Memory B cell (primary cell): ENCODE data around the gene INTS7.
A peak's percentile ranks its signal among the peaks of the same experiment; 100 is the strongest.
"Not testable (repeated sequence)": the region's sequence is repeated elsewhere in the genome, so short reads cannot be mapped to it uniquely, and the experiment has no call there.

Experiments
- ATAC-seq: fragments of 150-1000 bp; cut with Tn5 transposase; 2 replicates; pipeline ENCODE4 v1.10.0; 2021; ENCODE audit warnings: low read depth, mild to moderate bottlenecking, moderate library complexity
- DNase-seq, 2 donors: peaks; one replicate each; pipeline ENCODE4 v3.0.0; 2022; ENCODE audit warnings: low spot score in 2 of 2
- H3K27ac Mint-ChIP-seq: one replicate; pipeline ENCODE4 v1.8.0; 2022; ENCODE audit warnings: mild to moderate bottlenecking, moderate library complexity, mixed read lengths
- H3K27me3 Mint-ChIP-seq: one replicate; pipeline ENCODE4 v1.8.0; 2022; ENCODE audit warnings: mixed read lengths
- H3K36me3 Mint-ChIP-seq: one replicate; pipeline ENCODE4 v1.8.0; 2022; ENCODE audit warnings: mild to moderate bottlenecking, mixed read lengths
- H3K4me1 Mint-ChIP-seq: one replicate; pipeline ENCODE4 v1.8.0; 2022; ENCODE audit warnings: mixed read lengths
- H3K4me3 Mint-ChIP-seq: one replicate; pipeline ENCODE4 v1.8.0; 2022; ENCODE audit warnings: mild to moderate bottlenecking, moderate library complexity, mixed read lengths
- H3K9me3 Mint-ChIP-seq: one replicate; pipeline ENCODE4 v1.8.0; 2022; ENCODE audit warnings: mixed read lengths

The INTS7 gene

GRCh38 chr1:211947396-211948295 lies 87.7 kb downstream of the INTS7 start:
- peaks cover 8% of the 10 kb centered on the region for H3K36me3 Mint-ChIP-seq

GRCh38 chr1:211944733-211945500 lies 90.4 kb downstream of the INTS7 start:
- H3K4me3 Mint-ChIP-seq = no peak overlapping the region
- H3K27me3 Mint-ChIP-seq = no peaks in the 10 kb centered on the region
- peaks cover 7% of the 10 kb centered on the region for H3K36me3 Mint-ChIP-seq
- DNase-seq (no peak), ATAC-seq (no peak)
- H3K9me3 Mint-ChIP-seq = no peaks in the 10 kb centered on the region
- peaks cover 1% of the 10 kb centered on the region for H3K4me1 Mint-ChIP-seq
- no peak overlapping the region for H3K27ac Mint-ChIP-seq

More at GRCh38 chr1:211947396-211948295, 87.7 kb downstream of the INTS7 start:
- no peaks in the 10 kb centered on the region for H3K27me3 Mint-ChIP-seq
- DNase-seq (no peak), ATAC-seq (no peak)
- no peak overlapping the region for H3K4me3 Mint-ChIP-seq
- H3K9me3 Mint-ChIP-seq = no peaks in the 10 kb centered on the region
- no peaks in the 10 kb centered on the region for H3K4me1 Mint-ChIP-seq
- no peak overlapping the region for H3K27ac Mint-ChIP-seq

- no peaks in the 10 kb centered on the region for H3K27me3 Mint-ChIP-seq
- no peaks in the 10 kb centered on the region for H3K9me3 Mint-ChIP-seq
- ATAC-seq = no peak
- DNase-seq = no peak
- peaks cover 7% of the 10 kb centered on the region for H3K36me3 Mint-ChIP-seq
- H3K4me3 Mint-ChIP-seq = no peak overlapping the region
- no peak overlapping the region for H3K27ac Mint-ChIP-seq
- peaks cover 11% of the 10 kb centered on the region for H3K4me1 Mint-ChIP-seq
These were observed 92.8 kb downstream of the INTS7 start for GRCh38 chr1:211942583-211942982.

GRCh38 chr1:211939876-211940468 lies 95.4 kb downstream of the INTS7 start:
- Mint-ChIP-seq H3K27ac (no peak overlapping the region), H3K4me1 (peaks cover 20% of the 10 kb centered on the region), H3K9me3 (no peaks in the 10 kb centered on the region), H3K27me3 (no peaks in the 10 kb centered on the region), H3K36me3 (peaks cover 7% of the 10 kb centered on the region), H3K4me3 (no peak overlapping the region)
- ATAC-seq = peak; percentile 47
- DNase-seq = no peak

- peak overlapping the region; percentile 38 for H3K27ac Mint-ChIP-seq
- no peaks in the 10 kb centered on the region for H3K27me3 Mint-ChIP-seq
- peaks cover 6% of the 10 kb centered on the region for H3K36me3 Mint-ChIP-seq
- DNase-seq = peak in 1 of 2 donors; percentile 14
- peak overlapping the region; percentile 64 for H3K4me3 Mint-ChIP-seq
- ATAC-seq = peak; percentile 78
- H3K4me1 Mint-ChIP-seq = peaks cover 22% of the 10 kb centered on the region
- H3K9me3 Mint-ChIP-seq = no peaks in the 10 kb centered on the region
These were observed 96.8 kb downstream of the INTS7 start for GRCh38 chr1:211938561-211938997.

GRCh38 chr1:211937422-211937821 lies 97.9 kb downstream of the INTS7 start:
- not testable (repeated sequence) for H3K27ac Mint-ChIP-seq, DNase-seq, H3K9me3 Mint-ChIP-seq, H3K36me3 Mint-ChIP-seq, ATAC-seq, H3K4me3 Mint-ChIP-seq, H3K27me3 Mint-ChIP-seq
- H3K4me1 Mint-ChIP-seq = peaks cover 24% of the 10 kb centered on the region

GRCh38 chr1:211935448-211935970 lies 99.8 kb downstream of the INTS7 start:
- Mint-ChIP-seq H3K27me3 (no peaks in the 10 kb centered on the region), H3K9me3 (no peaks in the 10 kb centered on the region), H3K4me3 (peak overlapping the region; percentile 55), H3K4me1 (peaks cover 26% of the 10 kb centered on the region), H3K27ac (peak overlapping the region; percentile 84), H3K36me3 (no peaks in the 10 kb centered on the region)
- ATAC-seq = peak; percentile 62
- no peak for DNase-seq

GRCh38 chr1:211933946-211934714 lies 101.2 kb downstream of the INTS7 start:
- peaks cover 23% of the 10 kb centered on the region for H3K4me1 Mint-ChIP-seq
- H3K9me3 Mint-ChIP-seq = no peaks in the 10 kb centered on the region
- no peak for DNase-seq
- no peak overlapping the region for H3K27ac Mint-ChIP-seq
- no peak for ATAC-seq
- no peak overlapping the region for H3K4me3 Mint-ChIP-seq
- no peaks in the 10 kb centered on the region for H3K36me3 Mint-ChIP-seq
- H3K27me3 Mint-ChIP-seq = no peaks in the 10 kb centered on the region

GRCh38 chr1:211932933-211933254 lies 102.5 kb downstream of the INTS7 start:
- no peaks in the 10 kb centered on the region for H3K36me3 Mint-ChIP-seq
- no peak overlapping the region for H3K4me3 Mint-ChIP-seq
- no peak for DNase-seq
- H3K9me3 Mint-ChIP-seq = no peaks in the 10 kb centered on the region
- no peak for ATAC-seq
- H3K27ac Mint-ChIP-seq = no peak overlapping the region
- peaks cover 15% of the 10 kb centered on the region for H3K4me1 Mint-ChIP-seq
- no peaks in the 10 kb centered on the region for H3K27me3 Mint-ChIP-seq

GRCh38 chr1:211932231-211932932 lies 103.0 kb downstream of the INTS7 start:
- DNase-seq (no peak), ATAC-seq (no peak)
- peaks cover 15% of the 10 kb centered on the region for H3K4me1 Mint-ChIP-seq
- no peaks in the 10 kb centered on the region for H3K9me3 Mint-ChIP-seq
- no peaks in the 10 kb centered on the region for H3K27me3 Mint-ChIP-seq
- no peak overlapping the region for H3K4me3 Mint-ChIP-seq
- H3K36me3 Mint-ChIP-seq = no peaks in the 10 kb centered on the region
- H3K27ac Mint-ChIP-seq = no peak overlapping the region

GRCh38 chr1:211929683-211930082 lies 105.7 kb downstream of the INTS7 start:
- Mint-ChIP-seq H3K4me1 (peaks cover 4% of the 10 kb centered on the region), H3K27ac (no peak overlapping the region)

GRCh38 chr1:211928993-211929637 lies 106.2 kb downstream of the INTS7 start:
- Mint-ChIP-seq H3K9me3 (no peaks in the 10 kb centered on the region), H3K27ac (no peak overlapping the region), H3K4me1 (peaks cover 6% of the 10 kb centered on the region), H3K27me3 (no peaks in the 10 kb centered on the region), H3K4me3 (no peak overlapping the region), H3K36me3 (no peaks in the 10 kb centered on the region)
- DNase-seq (no peak), ATAC-seq (no peak)

More at GRCh38 chr1:211929683-211930082, 105.7 kb downstream of the INTS7 start:
- DNase-seq (no peak), ATAC-seq (no peak)
- Mint-ChIP-seq H3K9me3 (no peaks in the 10 kb centered on the region), H3K4me3 (no peak overlapping the region), H3K36me3 (no peaks in the 10 kb centered on the region), H3K27me3 (no peaks in the 10 kb centered on the region)
